Mucosa of stomach (tissue), 1 donor: Measurements from ENCODE around the gene DNAJA1.
"Not testable (repeated sequence)": the region's sequence is repeated elsewhere in the genome, so short reads cannot be mapped to it uniquely, and the experiment has no call there.

Experiments
- H3K27me3 ChIP-seq: one replicate; pipeline ENCODE4 v1.7.0; 2013; ENCODE audit warnings: mild to moderate bottlenecking, low read length; ENCODE audit not compliant: control insufficient read depth, insufficient read depth
- H3K36me3 ChIP-seq: one replicate; pipeline ENCODE4 v1.7.0; 2013; ENCODE audit warnings: low read length; ENCODE audit not compliant: control insufficient read depth, insufficient read depth
- H3K4me1 ChIP-seq: one replicate; pipeline ENCODE4 v1.7.0; 2013; ENCODE audit warnings: mild to moderate bottlenecking, low read length; ENCODE audit not compliant: control insufficient read depth, insufficient read depth
- H3K4me3 ChIP-seq: one replicate; pipeline ENCODE4 v1.7.0; 2013; ENCODE audit warnings: low read length
- H3K9ac ChIP-seq: one replicate; pipeline ENCODE4 v1.7.0; 2013; ENCODE audit warnings: mild to moderate bottlenecking, low read length, moderate library complexity
- H3K9me3 ChIP-seq: one replicate; pipeline ENCODE4 v1.7.0; 2013; ENCODE audit warnings: mild to moderate bottlenecking, low read length, moderate library complexity; ENCODE audit not compliant: control insufficient read depth
- donor health status: Pancreatic carcinoma.

DNAJA1 gene

GRCh38 chr9:33024966-33025571, at the start of gene DNAJA1:
DNAJA1 (plus strand) TSS chr9:33025273; CDS start chr9:33026485, 1,212 bp downstream.
- H3K9me3 ChIP-seq = no peaks in the 10 kb centered on the region
- H3K4me1 ChIP-seq = peaks cover 29% of the 10 kb centered on the region
- no peaks in the 10 kb centered on the region for H3K27me3 ChIP-seq

GRCh38 chr9:32978051-32978450, 47.0 kb upstream of the DNAJA1 start:
- Histone ChIP-seq H3K27me3 (no peaks in the 10 kb centered on the region), H3K9ac (no peak overlapping the region), H3K36me3 (peaks cover 7% of the 10 kb centered on the region), H3K9me3 (no peaks in the 10 kb centered on the region), H3K4me3 (no peak overlapping the region), H3K4me1 (no peaks in the 10 kb centered on the region)

More at GRCh38 chr9:33024966-33025571, at the start of gene DNAJA1:
- Histone ChIP-seq H3K36me3 (peaks cover 5% of the 10 kb centered on the region), H3K9ac (peak within 1 kb of the TSS; percentile 98), H3K4me3 (peak within 1 kb of the TSS; percentile 88)

- H3K9me3 ChIP-seq = no peaks in the 10 kb centered on the region
- peaks cover 5% of the 10 kb centered on the region for H3K4me1 ChIP-seq
- no peaks in the 10 kb centered on the region for H3K27me3 ChIP-seq
- H3K36me3 ChIP-seq = peaks cover 4% of the 10 kb centered on the region
- no peak overlapping the region for H3K4me3 ChIP-seq
- no peak overlapping the region for H3K9ac ChIP-seq
These were observed 38.1 kb upstream of the DNAJA1 start for GRCh38 chr9:32986971-32987370.

DNA sequence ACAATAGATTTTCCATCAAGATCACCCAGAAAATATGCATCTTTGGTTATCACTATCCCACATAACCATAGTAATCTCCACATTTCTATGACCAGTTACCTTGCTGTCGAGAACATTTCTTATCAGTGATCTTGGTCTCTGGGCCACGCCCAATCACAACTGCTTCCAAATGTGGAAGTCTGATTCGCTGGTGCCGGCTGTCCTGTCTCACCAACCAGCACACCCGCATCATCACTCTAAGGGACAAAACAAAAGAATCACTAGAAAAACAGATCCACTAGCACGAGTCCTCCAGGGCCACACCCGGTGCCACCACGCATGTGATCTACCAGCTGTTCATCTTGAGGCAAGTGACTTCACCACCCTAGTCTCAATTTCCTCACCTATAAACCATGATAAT, 35.4 kb upstream of the DNAJA1 start:
- Histone ChIP-seq H3K9me3 (no peaks in the 10 kb centered on the region), H3K4me1 (peaks cover 14% of the 10 kb centered on the region), H3K9ac (no peak overlapping the region), H3K36me3 (peaks cover 4% of the 10 kb centered on the region), H3K4me3 (no peak overlapping the region), H3K27me3 (no peaks in the 10 kb centered on the region)

DNA sequence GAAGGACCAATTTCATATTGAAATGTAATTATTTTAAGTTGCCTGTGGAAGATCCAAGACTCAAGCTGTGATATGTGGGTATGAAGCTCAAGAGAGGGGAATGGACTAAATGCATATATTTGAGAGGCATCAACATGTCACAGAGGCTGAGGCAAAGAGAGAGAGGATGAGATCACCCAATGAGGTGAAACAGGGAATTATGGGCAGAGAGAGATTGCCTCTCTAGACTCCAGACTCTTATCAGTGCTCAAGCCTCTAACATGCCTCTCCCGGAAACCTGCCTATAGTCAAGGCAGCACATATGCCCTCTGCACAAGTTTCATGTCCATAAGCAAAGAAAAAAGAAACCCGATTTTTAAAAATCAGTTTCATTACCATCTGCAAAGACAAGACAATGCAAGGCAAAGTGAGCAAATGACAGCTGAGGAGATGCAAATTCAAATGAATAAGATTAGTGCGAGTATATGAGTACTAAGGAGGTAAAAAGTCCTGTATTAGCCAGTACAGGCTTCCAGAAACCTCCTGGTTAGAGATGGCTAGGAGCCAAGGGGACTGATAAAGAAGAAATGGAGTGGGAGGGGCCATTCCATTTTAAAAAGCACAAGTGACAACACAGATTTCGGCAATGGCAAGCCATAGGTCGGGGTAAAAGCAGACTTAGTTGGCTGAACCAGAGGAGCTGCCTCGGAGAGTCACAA, 33.0 kb upstream of the DNAJA1 start:
- no peaks in the 10 kb centered on the region for H3K36me3 ChIP-seq
- no peaks in the 10 kb centered on the region for H3K27me3 ChIP-seq
- no peak overlapping the region for H3K4me3 ChIP-seq
- peaks cover 14% of the 10 kb centered on the region for H3K4me1 ChIP-seq
- H3K9me3 ChIP-seq = no peaks in the 10 kb centered on the region
- H3K9ac ChIP-seq = no peak overlapping the region

GRCh38 chr9:32992595-32993238, 32.4 kb upstream of the DNAJA1 start:
- Histone ChIP-seq H3K36me3 (no peaks in the 10 kb centered on the region), H3K4me1 (peaks cover 14% of the 10 kb centered on the region), H3K4me3 (no peak overlapping the region), H3K27me3 (no peaks in the 10 kb centered on the region), H3K9ac (no peak overlapping the region), H3K9me3 (no peaks in the 10 kb centered on the region)

DNA sequence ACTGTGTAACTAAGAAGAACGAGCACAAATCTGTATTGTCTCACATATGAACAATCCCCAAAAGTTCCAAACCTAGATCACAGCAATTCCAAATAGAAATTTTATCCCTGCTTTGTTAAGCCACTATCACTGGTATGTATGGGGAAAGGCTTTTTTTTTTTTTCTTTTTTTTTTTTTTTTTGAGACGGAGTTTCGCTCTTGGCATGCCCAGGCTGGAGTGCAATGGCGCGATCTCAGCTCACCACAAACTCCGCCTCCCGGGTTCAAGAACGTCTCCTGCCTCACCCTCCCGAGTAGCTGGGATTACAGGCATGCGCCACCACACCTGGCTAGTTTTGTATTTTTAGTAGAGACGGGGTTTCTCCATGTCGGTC, 24.4 kb upstream of the DNAJA1 start:
- not testable (repeated sequence) for H3K36me3 ChIP-seq, H3K4me1 ChIP-seq, H3K27me3 ChIP-seq, H3K9me3 ChIP-seq
- peak overlapping the region; percentile 89 for H3K9ac ChIP-seq
- H3K4me3 ChIP-seq = peak overlapping the region; percentile 99

- not testable (repeated sequence) for H3K9me3 ChIP-seq, H3K36me3 ChIP-seq, H3K9ac ChIP-seq
These were observed 19.7 kb upstream of the DNAJA1 start for GRCh38 chr9:33005335-33005734.

GRCh38 chr9:33007755-33008154, 17.3 kb upstream of the DNAJA1 start:
- Histone ChIP-seq H3K36me3 (no peaks in the 10 kb centered on the region), H3K27me3 (no peaks in the 10 kb centered on the region), H3K4me1 (no peaks in the 10 kb centered on the region), H3K4me3 (no peak overlapping the region), H3K9me3 (no peaks in the 10 kb centered on the region), H3K9ac (no peak overlapping the region)

More at GRCh38 chr9:33005335-33005734, 19.7 kb upstream of the DNAJA1 start:
- not testable (repeated sequence) for H3K4me3 ChIP-seq, H3K4me1 ChIP-seq, H3K27me3 ChIP-seq

DNA sequence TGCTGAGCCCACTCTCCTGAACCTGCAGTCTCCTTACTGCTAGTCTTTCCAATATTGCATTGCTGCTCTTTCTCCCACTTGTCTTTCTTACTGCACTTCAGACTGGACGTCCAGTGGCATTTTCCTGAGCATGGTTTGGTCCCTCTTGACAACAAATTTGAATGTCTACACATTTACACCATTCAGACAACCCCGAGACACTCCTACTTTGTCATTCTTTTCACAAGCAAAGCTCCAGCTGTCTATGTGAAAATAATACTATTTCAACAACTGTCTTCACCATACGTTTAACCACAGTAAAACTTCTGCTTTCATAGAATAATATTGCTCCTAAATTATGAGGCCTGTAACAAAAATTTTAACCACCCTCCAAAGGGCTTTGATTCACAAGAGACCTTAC, 13.2 kb upstream of the DNAJA1 start:
- H3K4me1 ChIP-seq = no peaks in the 10 kb centered on the region
- H3K4me3 ChIP-seq = no peak overlapping the region
- no peaks in the 10 kb centered on the region for H3K36me3 ChIP-seq
- no peaks in the 10 kb centered on the region for H3K27me3 ChIP-seq
- H3K9me3 ChIP-seq = no peaks in the 10 kb centered on the region
- no peak overlapping the region for H3K9ac ChIP-seq

GRCh38 chr9:33012328-33013069, 12.6 kb upstream of the DNAJA1 start:
- H3K9me3 ChIP-seq = no peaks in the 10 kb centered on the region
- no peaks in the 10 kb centered on the region for H3K27me3 ChIP-seq
- H3K4me1 ChIP-seq = no peaks in the 10 kb centered on the region
- H3K4me3 ChIP-seq = no peak overlapping the region
- no peak overlapping the region for H3K9ac ChIP-seq
- H3K36me3 ChIP-seq = no peaks in the 10 kb centered on the region
